Endothelial cell of umbilical vein (primary cell): ENCODE measurements around the gene SERPINE3. TPM values are rescaled to one million over a fixed set of nuclear protein-coding genes. Genes with fewer than 3 reads are reported as not detected.

Experiments
- BruUV-seq: library from RNA; stranded (reverse); fragments of 400-500 nt; replicated peaks from 2 replicates; lab custom pipeline; 2021; lab: Mats Ljungman, UMichigan
- CTCF ChIA-PET: fragments of 300-600, 350-600 bp; sonication (Branson Sonifier 250); formaldehyde crosslinking; loops from one replicate; lab custom pipeline; 2021; ENCODE audit warnings: antibody characterized with exemption, inconsistent platforms; lab: Charles Lee
- POLR2A ChIA-PET: fragments of 300-600, 350-600 bp; sonication (Branson Sonifier 250); formaldehyde crosslinking; loops from one replicate; lab custom pipeline; 2021; ENCODE audit warnings: antibody characterized with exemption, inconsistent platforms; lab: Charles Lee
- DNase-seq: peaks from one replicate; pipeline ENCODE4 v3.0.0-alpha.2; 2011; ENCODE audit warnings: low read depth, low spot score
- FAIRE-seq: peaks from 2 replicates; lab custom pipeline; 2011; peaks lifted over from hg19 to GRCh38; lab: Jason Lieb, UNC
- H2AFZ ChIP-seq: 2 replicates; pipeline ENCODE4 v1.6.0; 2012; ENCODE audit warnings: low read depth, low read length, control low read depth, inconsistent platforms
- H3K27ac ChIP-seq: 2 replicates; pipeline ENCODE4 v1.5.1; 2011; ENCODE audit warnings: low read depth, mild to moderate bottlenecking, control low read depth, low read length, moderate library complexity; ENCODE audit not compliant: insufficient read depth
- H3K27me3 ChIP-seq, 2 experiments: 2 replicates each; pipeline versions ENCODE4 v1.6.0 to v1.6.1; 2011; ENCODE audit warnings: low read length in 2 of 2, mixed read lengths in 1 of 2; ENCODE audit not compliant: control insufficient read depth in 2 of 2, insufficient read depth in 2 of 2
- H3K36me3 ChIP-seq, 2 experiments: 2 replicates in 1 of 2; 3 replicates in 1 of 2; pipeline ENCODE4 v1.5.1; 2011; ENCODE audit warnings: low read length in 2 of 2, mild to moderate bottlenecking in 1 of 2, moderate library complexity in 1 of 2; ENCODE audit not compliant: control insufficient read depth in 2 of 2, insufficient read depth in 2 of 2; ENCODE audit errors: extremely low read depth in 1 of 2
- H3K4me1 ChIP-seq: 3 replicates; pipeline ENCODE4 v1.5.1; 2011; ENCODE audit warnings: mild to moderate bottlenecking, low read length; ENCODE audit not compliant: control insufficient read depth, insufficient read depth; ENCODE audit errors: extremely low read depth
- H3K4me2 ChIP-seq: 2 replicates; pipeline ENCODE4 v1.6.1; 2011; ENCODE audit warnings: low read length, control low read depth, mixed read lengths; ENCODE audit not compliant: insufficient read depth
- H3K4me3 ChIP-seq, 3 experiments: fragments of 200-600 bp in 1 of 3; sonication (generic), shearing (Covaris generic) in 1 of 3; replicated peaks in 1 of 3; 2 replicates each; pipeline ENCODE4 v1.5.1; 2011 to 2016; ENCODE audit warnings: control low read depth in 3 of 3, low read length in 3 of 3, mild to moderate bottlenecking in 2 of 3, inconsistent platforms in 1 of 3, low read depth in 1 of 3, moderate library complexity in 1 of 3; ENCODE audit not compliant: insufficient read depth in 1 of 3
- H3K79me2 ChIP-seq: 2 replicates; pipeline ENCODE4 v1.6.0; 2012; ENCODE audit warnings: low read length, inconsistent platforms; ENCODE audit not compliant: control insufficient read depth, insufficient read depth
- H3K9ac ChIP-seq: replicated peaks from 2 replicates; pipeline ENCODE3; 2011; ENCODE audit warnings: low read length, control low read depth; ENCODE audit not compliant: insufficient read depth; ENCODE audit errors: extremely low read depth
- H3K9me1 ChIP-seq: replicated peaks from 3 replicates; pipeline ENCODE4 v1.6.0; 2011; ENCODE audit warnings: mild to moderate bottlenecking, low read length; ENCODE audit not compliant: control insufficient read depth, insufficient read depth; ENCODE audit errors: extremely low read depth
- H3K9me3 ChIP-seq: replicated peaks from 2 replicates; pipeline ENCODE4 v1.5.1; 2012; ENCODE audit warnings: low read length, inconsistent platforms; ENCODE audit not compliant: control insufficient read depth, insufficient read depth
- H4K20me1 ChIP-seq: replicated peaks from 2 replicates; pipeline ENCODE3; 2011; ENCODE audit warnings: mild to moderate bottlenecking, low read length; ENCODE audit not compliant: control insufficient read depth, insufficient read depth; ENCODE audit errors: extremely low read depth
- EZH2 ChIP-seq: IDR thresholded peaks from 2 replicates; pipeline ENCODE4 v1.6.1; 2012; ENCODE audit warnings: borderline replicate concordance, low read depth, mild to moderate bottlenecking, moderate library complexity, low read length, inconsistent platforms; ENCODE audit not compliant: severe bottlenecking
- FOS ChIP-seq: IDR thresholded peaks from 2 replicates; pipeline ENCODE4 v1.6.1; 2011; ENCODE audit warnings: mild to moderate bottlenecking, low read length, moderate library complexity, borderline replicate concordance; ENCODE audit not compliant: insufficient read depth
- GATA2 ChIP-seq: IDR thresholded peaks from 2 replicates; pipeline ENCODE4 v1.7.0; 2011; ENCODE audit warnings: low read depth, mild to moderate bottlenecking, moderate library complexity, mixed read lengths, low read length; ENCODE audit not compliant: insufficient read length, insufficient read depth
- JUN ChIP-seq: IDR thresholded peaks from 2 replicates; pipeline ENCODE4 v1.6.1; 2011; ENCODE audit warnings: borderline replicate concordance, low read depth; ENCODE audit not compliant: insufficient read length, insufficient read depth
- MYC ChIP-seq: IDR thresholded peaks from one replicate; pipeline ENCODE4 v1.6.1; 2011; ENCODE audit warnings: mild to moderate bottlenecking, low read depth, low read length
- POLR2A ChIP-seq: IDR thresholded peaks from 2 replicates; pipeline ENCODE4 v1.6.1; 2012; ENCODE audit warnings: low read depth, mild to moderate bottlenecking, control low read depth, low read length
- POLR2AphosphoS5 ChIP-seq: IDR thresholded peaks from 2 replicates; pipeline ENCODE4 v1.6.1; 2012; ENCODE audit warnings: low read depth, mild to moderate bottlenecking, control low read depth, low read length, moderate library complexity; ENCODE audit not compliant: insufficient read depth
- dilution Hi-C: fragments of 300-500 bp; cut with MboI; formaldehyde crosslinking; loops from one replicate; pipeline ENCODE4 v1.15.0; 2019; ENCODE audit warnings: low sequenced_read_pairs; ENCODE audit not compliant: extremely low pct_ligation_motif_present
- intact Hi-C: fragments of 100-400 bp; cut with micrococcal nuclease; formaldehyde crosslinking; loops from one replicate; pipeline ENCODE4 v1.10.0; 2022
- polyA plus RNA-seq, 4 experiments: library from polyadenylated mRNA; depleted of rRNA in 3 of 4; stranded (reverse) in 3 of 4; unstranded in 1 of 4; fragments of >200 nt; gene quantifications; 2 replicates each; pipeline versions ENCODE4 v1.2.1 to v1.2.3, GENCODE V29; 2011 to 2012; ENCODE audit warnings: missing spikeins in 1 of 4
- total RNA-seq: library from RNA; stranded (reverse); gene quantifications from 2 replicates; pipeline ENCODE4 v1.2.3, GENCODE V29; 2021
- TF ChIP-seq, protein P1 (sequence below), 2 donors: IDR thresholded peaks; 1 replicate in 1 of 2; 2 replicates in 1 of 2; pipeline ENCODE4 v1.5.1; 2011; ENCODE audit warnings: low read length in 2 of 2, mild to moderate bottlenecking in 2 of 2, moderate library complexity in 2 of 2, control low read depth in 1 of 2, inconsistent platforms in 1 of 2, low read depth in 1 of 2; ENCODE audit not compliant: insufficient read depth in 1 of 2; ENCODE audit errors: extremely low read depth in 1 of 2
- TF ChIP-seq, protein P2 (sequence below): IDR thresholded peaks from 2 replicates; pipeline ENCODE4 v1.6.1; 2011; ENCODE audit not compliant: insufficient read depth, insufficient read length

The SERPINE3 gene
- total and polyA plus RNA-seq, 2 donors (not counting 3 experiments of a cell fraction or from before 2014, with no cell fraction given) = not detected

DNA sequence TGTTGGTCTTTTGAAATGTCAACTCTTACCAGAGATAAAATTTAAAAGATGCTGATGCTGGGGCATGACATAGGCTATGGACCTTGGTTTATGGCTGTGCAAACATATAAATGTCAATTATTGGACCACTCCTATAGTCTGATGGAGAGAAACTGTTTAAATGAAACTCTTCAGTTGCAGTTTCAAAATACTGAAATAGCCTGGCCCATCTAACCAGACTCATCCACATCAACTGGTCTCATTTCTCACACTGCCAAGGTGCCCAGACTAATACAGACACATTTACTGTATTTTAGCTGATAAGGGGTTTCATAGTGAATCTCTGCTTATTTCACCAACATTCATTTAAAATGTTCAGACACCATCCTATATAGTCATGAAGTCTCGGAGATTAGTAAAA lies 19.9 kb downstream of the SERPINE3 start:
- H3K36me3 ChIP-seq = peaks cover 0 to 9% of the 10 kb centered on the region in 2 experiments
- H3K4me2 ChIP-seq = no peak overlapping the region
- no TSS peak for BruUV-seq
- ChIA-PET CTCF (interaction anchor here (1.6 kb wide), 1 partner anchor 234 kb away, joined by 4 read pairs; no protein-coding TSS in a partner anchor), POLR2A (no interaction called here)
- no peaks in the 10 kb centered on the region for H3K9me1 ChIP-seq
- no peak overlapping the region for H3K27ac ChIP-seq
- dilution Hi-C loops (no loop called here), intact Hi-C loops (no loop called here)
- no peak for TF ChIP-seq FOS
- TF ChIP-seq GATA2 = no peak
- TF ChIP-seq POLR2AphosphoS5 = no peak
- TF ChIP-seq, protein P1, sequence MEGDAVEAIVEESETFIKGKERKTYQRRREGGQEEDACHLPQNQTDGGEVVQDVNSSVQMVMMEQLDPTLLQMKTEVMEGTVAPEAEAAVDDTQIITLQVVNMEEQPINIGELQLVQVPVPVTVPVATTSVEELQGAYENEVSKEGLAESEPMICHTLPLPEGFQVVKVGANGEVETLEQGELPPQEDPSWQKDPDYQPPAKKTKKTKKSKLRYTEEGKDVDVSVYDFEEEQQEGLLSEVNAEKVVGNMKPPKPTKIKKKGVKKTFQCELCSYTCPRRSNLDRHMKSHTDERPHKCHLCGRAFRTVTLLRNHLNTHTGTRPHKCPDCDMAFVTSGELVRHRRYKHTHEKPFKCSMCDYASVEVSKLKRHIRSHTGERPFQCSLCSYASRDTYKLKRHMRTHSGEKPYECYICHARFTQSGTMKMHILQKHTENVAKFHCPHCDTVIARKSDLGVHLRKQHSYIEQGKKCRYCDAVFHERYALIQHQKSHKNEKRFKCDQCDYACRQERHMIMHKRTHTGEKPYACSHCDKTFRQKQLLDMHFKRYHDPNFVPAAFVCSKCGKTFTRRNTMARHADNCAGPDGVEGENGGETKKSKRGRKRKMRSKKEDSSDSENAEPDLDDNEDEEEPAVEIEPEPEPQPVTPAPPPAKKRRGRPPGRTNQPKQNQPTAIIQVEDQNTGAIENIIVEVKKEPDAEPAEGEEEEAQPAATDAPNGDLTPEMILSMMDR (IDR thresholded peaks at IDR 0.05; ENCODE audit: extremely low read depth in 1 of 2, insufficient read depth in 1 of 2, low read depth in 1 of 2, low read length in 2 of 2) = no peak
- no peak for TF ChIP-seq MYC
- no peak for TF ChIP-seq EZH2
- no peak for TF ChIP-seq POLR2A
- TF ChIP-seq, protein P2, sequence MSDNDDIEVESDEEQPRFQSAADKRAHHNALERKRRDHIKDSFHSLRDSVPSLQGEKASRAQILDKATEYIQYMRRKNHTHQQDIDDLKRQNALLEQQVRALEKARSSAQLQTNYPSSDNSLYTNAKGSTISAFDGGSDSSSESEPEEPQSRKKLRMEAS = no peak
- no peak for TF ChIP-seq JUN
- no peaks in the 10 kb centered on the region for H4K20me1 ChIP-seq
- peaks cover 3% of the 10 kb centered on the region for H3K4me1 ChIP-seq
- H3K4me3 ChIP-seq = no peak overlapping the region
- no peak for DNase-seq
- no peak overlapping the region for H3K9ac ChIP-seq
- H2AFZ ChIP-seq = no peak overlapping the region
- FAIRE-seq = no peak
- no peaks in the 10 kb centered on the region for H3K79me2 ChIP-seq
- H3K27me3 ChIP-seq = no peaks in the 10 kb centered on the region
- no peaks in the 10 kb centered on the region for H3K9me3 ChIP-seq
